Endometrial microvascular endothelial cells (primary cell): ENCODE data around the gene LIN9. TPM values are rescaled to one million over a fixed set of nuclear protein-coding genes. Genes with fewer than 3 reads are reported as not detected.
"Not testable (repeated sequence)": the region's sequence is repeated elsewhere in the genome, so short reads cannot be mapped to it uniquely, and the experiment has no call there.

Experiments used
- in situ Hi-C: cut with HindIII; loops from 2 replicates; pipeline ENCODE4 v1.10.0; 2017; ENCODE audit warnings: low sequenced_read_pairs, low pct_unique_long_range_greater_than_20kb; ENCODE audit errors: inconsistent ontology term
- total RNA-seq: library from RNA; depleted of rRNA; stranded (reverse); fragments of >200 nt; gene quantifications from one replicate; pipeline ENCODE4 v1.2.3, GENCODE V29; 2015; ENCODE audit errors: inconsistent ontology term

Gene LIN9, protein sequence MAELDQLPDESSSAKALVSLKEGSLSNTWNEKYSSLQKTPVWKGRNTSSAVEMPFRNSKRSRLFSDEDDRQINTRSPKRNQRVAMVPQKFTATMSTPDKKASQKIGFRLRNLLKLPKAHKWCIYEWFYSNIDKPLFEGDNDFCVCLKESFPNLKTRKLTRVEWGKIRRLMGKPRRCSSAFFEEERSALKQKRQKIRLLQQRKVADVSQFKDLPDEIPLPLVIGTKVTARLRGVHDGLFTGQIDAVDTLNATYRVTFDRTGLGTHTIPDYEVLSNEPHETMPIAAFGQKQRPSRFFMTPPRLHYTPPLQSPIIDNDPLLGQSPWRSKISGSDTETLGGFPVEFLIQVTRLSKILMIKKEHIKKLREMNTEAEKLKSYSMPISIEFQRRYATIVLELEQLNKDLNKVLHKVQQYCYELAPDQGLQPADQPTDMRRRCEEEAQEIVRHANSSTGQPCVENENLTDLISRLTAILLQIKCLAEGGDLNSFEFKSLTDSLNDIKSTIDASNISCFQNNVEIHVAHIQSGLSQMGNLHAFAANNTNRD
- total RNA-seq = 7.6 TPM

DNA sequence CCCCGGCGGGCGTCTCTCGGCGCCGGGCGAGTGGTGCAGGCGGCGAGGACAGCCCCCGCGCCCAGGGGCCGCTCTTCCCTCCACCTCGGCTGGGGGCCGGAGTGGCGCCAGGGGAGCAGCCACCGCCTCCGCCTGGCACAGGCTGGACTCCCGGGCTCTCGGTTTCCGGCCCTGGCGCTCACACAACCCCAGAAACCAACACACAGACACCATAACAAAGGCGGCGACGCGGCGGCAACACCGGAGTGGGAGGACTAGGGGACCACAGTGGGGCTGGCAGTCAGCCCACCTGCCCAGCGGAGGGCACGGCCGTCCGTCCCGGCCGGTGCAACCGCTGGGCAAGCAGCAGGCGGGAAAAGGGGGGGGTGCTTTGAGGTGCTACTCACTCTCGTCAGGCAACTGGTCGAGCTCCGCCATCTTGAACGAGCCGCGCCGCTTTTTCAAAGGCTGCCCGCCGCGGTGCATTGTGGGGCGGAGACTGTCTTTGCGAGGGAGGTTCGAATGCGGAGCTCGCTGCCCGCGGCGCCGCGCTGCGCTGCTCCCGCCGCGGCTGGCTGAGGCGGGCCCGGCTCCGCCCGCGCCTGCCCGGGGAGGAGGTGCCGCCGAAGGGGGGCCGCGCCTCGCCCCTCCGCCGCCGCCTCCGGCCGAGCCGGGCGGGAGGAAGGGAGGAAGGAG, at the start of gene LIN9:
LIN9 (minus strand) TSS at position 442 of the 675 bp plus-strand sequence; CDS start at position 417, 25 bp downstream.
- in situ Hi-C loops = no loop called here

DNA sequence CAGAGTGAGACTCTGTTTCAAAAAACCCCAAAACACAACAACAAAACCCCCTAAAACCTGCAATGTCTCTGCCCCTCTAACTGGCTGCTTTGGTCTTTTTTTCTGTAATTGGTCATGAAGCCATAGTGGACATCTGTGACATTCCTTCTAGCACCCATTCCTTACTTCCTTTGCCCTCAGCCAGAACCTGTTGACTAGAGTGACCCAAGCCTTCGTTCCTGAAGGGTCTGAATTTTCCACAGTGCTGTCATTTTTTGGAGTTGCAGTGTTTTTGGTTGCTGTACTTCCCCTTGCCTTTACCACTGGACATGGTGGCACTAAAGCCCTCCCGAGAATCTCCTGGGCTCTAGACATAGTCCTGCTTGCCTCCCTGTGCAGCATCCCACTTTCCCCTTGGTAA, 48.5 kb upstream of the LIN9 start:
- in situ Hi-C loops = no loop called here

DNA sequence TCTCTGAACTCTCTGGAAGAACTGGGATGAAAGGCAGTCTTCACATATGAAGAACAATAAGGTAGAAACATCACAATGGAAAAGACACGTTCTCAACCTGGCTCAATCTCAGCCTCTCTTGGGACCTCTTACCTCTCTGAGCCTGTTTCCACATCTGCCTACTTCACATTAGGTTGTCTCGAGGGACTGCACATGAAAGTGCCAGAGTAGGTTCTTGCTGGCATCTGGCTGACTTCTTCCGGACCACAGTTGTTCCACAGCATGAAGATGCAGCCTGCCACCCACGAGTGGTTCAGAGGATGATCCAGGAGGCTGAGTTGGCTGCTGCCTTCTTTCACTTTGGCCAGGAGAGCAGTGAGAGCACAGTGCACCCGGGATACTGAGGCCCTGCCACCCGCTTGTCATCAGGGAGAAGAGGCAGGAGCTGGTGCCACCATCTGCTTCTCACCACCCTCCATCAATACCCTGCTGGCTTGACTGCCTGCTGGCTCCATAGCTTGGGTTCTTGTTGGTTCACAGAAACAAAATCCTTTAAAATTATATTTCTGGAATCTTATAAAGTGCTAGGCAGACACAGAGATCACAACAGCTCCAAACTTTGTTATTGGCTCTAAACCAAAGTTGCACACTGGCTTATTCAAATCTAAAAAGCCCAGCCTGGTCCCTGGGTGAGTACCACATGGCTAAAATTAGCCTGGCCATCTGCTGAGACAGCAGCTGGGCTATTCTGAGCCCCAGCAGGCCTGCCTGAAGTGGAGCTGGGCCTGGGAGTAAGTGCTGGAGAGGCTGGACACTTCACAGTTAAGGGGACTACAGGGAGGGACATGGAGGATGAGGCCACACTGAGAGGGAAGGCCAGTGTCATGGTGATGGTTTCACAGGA, 46.9 kb upstream of the LIN9 start:
- in situ Hi-C loops = no loop called here

DNA sequence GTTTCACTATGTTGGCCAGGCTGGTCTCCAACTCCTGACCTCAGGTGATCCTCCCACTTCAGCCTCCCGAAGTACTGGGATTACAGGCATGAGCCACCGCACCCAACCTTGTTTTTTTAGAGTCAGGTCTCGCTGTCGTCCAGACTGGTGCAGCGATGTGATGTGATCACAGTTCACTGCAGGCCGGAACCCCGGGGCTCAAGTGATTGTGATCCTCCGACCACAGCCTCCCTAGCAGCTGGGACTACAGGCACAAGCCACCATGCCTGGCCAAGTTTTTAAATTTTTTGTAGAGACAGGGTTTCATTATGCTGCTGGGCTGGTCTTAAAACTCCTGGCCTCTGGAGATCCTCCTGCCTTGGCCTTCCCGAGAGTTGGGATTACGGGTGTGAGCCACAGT, 46.1 kb upstream of the LIN9 start:
- in situ Hi-C loops = no loop called here

DNA sequence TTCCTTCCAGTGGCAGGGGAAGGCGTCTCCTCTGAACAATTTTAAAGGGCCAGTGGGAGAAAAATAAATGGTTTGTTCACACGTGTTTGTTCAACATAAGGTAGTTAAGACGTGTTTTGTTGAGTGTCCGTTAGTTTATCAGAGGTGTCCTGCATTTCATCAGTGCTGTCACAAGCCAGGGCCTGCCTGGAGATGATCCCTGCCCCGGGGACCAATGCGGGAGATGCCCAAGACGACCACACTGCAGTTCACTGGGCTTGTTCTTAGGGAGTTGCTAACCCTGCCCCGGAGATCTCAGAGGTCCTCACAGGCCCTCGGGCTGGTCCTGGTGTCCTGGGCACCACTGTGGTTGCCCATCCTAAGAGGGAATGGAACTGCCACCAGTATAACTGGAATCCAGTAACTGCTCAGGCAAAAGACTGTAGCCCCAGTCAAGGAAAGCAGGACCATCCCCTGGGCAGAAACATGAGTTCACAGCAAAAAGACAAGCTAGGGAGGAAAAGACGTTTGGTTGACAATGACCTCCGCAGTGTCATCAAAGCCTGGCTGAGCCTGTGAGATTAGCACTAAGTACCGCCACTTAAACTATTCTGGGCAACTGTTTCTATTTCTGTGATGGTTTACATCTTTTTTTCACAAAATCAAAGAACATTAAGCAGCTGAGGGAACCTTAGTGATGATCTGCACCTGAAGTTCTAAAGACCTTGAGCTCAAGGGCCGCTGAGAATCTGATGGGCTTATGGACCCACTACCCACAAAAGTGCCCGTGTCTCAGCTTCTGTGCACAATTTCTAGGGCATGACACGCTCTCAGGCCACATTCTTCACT, 44.9 kb upstream of the LIN9 start:
- in situ Hi-C loops = no loop called here

DNA sequence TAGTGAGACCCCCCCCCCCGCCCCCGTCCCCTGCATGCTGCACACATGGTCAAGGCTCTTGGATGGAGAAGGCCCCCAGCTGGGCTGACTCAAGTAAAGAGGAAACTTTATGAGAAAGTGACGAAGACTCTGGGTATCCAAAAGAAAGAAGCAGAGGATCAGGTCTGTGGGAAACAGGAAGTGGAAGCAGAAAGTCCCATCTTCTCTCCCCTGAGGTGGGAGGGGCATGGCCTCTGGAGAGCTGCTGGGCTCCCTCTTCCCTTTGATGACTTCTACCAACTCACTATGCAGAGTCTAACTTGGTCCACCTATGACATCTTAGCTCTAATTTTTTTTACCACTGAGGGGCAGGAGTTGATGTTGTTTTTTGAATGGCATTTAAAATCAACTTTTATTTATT, 42.7 kb upstream of the LIN9 start:
- in situ Hi-C loops = no loop called here

DNA sequence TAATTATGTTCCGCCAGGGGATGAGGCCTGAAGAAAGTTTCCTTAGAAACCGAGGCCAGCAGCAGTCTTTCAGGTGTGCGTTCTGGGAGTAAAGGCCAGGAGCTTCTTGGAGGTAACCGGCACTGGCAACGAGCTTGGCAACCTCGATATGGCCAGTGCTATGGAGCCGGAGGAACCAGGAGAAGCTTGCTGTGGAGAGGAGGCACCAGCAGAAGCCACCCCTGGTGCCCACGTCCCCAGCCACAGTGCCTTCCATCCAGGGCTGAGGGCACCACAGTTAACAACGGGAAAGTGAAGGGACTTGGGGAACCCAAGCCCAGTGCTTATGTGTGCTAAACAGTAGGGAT, 41.5 kb upstream of the LIN9 start:
- in situ Hi-C loops = no loop called here

DNA sequence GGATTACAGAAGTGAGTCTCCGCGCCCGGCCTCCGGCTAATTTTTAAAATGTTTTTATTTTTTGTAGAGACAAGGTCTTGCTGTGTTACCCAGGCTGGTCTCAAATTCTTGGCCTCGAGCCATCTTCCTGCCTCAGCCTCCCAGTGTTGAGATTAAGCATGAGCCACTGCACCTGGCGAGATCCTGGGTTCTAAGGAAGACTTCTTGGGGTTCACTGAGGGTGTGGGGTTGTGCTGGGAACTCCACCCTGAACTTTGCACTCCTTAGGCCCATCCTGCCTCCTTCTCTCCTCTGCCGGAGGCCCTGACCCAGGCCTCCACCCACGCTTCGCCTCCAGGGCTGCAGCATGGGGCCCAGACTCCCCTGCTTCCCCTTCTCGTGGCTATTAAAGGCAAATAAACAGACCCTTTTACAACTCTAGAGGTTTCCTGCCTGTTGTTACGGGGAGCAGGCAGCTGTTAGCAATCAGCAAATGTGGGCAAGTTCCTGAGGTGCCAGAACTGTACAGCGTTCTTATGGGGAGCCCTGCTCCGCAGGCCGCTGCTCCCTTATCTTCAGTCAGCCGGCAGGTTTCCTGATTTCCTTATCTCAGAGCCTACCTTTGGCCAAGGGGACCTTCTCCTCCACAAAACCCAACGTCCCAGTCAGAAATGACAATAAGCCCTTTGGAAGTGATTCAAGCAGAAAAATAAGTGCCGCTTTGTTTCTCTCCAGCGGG, 41.0 kb upstream of the LIN9 start:
- in situ Hi-C loops = no loop called here

DNA sequence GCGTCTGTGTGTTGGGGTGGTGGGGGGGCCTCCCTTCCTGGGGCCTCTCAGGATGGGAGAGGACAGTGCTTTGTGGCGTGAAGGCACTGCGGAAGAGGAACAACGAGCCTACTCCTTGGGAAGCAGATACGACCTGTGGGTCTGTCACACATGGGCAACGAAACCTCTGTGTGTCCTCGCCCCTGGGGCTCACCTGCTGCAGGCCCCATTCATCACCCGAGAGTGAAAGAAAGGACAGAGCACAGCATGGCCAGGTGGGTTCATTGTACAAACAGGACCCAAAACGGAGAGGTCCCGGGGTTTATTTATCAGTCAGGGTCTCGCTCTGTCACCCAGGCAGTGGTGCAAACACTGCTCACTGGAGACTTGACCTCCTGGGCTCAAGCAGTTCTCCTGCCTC, 40.1 kb upstream of the LIN9 start:
- in situ Hi-C loops = no loop called here

DNA sequence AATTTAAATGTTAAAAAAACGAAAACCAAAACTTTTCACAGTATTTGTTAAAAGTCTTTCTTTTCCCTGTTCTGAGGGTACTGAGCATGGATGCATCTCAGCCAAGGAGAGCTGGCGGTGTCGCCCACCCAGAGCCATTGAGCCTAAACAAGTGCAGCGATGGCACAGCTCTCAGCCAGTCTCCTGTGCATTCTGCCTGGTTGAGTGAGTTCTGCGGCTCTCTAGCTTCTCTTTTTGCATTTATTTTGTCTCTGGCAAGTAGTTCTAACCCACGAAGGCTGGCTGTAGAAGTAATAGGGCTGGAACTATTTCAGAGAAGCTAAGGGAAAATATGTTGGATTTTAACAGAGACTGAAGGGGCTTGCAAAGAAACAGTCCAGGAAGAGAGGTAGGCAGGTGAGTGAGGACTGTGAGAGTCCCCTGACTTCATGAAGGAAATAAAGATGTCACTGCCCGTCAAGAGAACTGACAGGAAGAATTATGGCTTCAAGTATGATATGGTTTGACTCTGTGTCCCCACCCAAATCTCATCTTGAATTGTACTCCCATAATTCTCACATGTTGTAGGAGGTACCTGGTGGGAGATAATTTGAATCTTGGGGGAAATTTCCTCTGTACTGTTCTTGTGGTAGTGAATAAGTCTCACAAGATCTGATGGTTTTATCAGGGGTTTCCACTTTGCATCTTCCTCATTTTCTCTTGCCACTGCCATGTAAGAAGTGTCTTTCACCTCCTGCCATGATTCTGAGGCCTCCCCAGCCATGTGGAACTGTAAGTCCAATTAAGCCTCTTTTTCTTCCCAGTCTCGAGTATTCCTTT, 35.7 kb upstream of the LIN9 start:
- in situ Hi-C loops = no loop called here

DNA sequence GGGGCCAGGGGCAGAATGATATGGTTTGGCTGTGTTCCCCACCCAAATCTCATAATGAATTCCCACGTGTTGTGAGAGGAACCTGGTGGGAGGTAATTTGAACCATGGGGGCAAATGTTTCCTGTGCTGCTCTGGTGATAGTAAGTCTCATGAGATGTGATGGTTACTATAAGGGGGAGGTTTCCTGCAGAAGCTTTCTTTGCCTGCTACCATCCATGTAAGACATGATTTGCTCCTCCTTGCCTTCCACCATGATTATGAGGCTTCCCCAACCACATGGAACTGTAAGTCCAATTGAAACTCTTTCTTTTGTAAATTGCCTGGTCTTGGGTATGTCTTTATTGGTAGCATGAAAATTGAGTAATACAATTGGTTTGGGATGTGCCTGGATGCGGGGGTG, 33.7 kb upstream of the LIN9 start:
- in situ Hi-C loops = no loop called here

DNA sequence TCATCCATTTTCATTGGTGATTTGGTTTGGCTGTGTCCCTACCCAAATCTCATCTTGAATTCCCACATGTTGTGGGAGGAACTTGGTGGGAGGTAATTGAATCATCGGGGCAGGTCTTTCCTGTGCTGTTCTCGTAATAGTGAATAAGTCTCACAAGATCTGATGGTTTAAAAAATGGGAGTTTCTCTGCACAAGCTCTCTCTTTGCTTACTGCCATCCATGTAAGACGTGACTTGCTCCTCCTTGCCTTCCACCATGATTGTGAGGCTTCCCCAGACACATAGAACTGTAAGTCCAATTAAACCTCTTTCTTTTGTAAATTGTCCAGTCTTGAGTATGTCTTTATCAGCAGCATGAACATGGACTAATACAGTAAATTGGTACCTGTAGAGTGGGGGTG, 31.1 kb upstream of the LIN9 start:
- in situ Hi-C loops = not testable (repeated sequence)

DNA sequence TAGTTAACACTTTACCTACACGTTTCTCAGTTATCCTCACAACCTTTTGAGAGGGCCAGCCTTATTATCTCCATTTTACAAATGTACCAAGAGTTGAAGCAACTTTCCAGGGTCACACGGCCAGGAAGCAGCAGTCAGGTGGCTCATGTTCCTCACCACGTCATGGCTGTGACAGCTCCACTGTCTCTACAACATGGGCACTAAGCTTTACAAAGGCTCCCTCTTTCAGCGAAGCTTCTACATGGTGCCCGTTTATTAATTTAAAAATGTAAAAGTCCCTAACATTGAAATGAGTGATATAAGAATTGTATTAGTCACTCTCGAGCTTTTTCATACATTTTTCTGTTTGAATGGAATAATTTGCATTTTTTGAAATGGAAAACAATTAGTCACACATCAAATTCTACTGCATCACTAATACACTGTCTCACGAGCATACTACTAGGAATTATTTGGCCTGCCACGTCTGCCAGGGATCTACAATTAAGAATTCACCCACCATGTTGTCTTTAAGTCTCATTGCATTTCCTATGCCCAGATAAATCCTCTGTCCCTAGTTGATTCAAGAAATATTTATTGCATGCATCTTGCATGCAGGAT, 28.4 kb upstream of the LIN9 start:
- in situ Hi-C loops = no loop called here

DNA sequence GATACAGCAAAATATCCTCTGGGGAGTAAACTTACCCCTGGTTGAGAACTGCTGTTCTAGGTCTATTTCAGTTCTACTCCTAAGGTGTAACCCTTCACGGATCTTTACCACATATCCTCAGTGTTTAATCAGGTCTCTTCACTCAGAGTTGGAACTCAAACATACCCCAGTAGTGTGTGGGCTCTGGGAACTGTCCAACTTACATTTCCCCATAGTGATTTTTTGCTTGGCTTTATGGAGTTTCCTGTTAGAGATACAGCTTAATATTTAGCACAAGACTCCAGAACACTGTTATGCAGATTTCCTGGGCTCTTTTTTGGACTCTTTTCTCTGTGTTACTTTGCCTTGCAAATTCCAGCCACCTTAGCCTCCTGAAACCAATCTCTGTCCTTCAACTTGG, 26.7 kb upstream of the LIN9 start:
- in situ Hi-C loops = no loop called here

DNA sequence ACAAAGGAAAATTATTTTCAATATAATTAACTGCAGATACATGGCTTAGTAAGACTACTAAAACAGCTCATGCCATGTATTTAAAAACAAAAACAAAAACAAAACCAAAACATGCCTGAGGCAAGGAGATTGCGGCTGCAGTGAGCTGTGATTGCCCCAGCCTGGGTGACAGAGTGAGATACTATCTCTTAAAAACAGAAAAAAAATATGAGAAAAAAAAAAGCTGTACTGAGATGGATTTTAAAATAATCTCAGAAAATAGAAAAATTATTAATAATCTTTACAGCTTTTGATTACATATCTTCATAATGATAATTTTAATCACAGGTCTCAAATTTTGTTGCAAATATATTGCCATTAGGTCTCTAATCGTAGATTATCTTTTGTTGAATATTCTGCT, 24.0 kb upstream of the LIN9 start:
- in situ Hi-C loops = no loop called here

DNA sequence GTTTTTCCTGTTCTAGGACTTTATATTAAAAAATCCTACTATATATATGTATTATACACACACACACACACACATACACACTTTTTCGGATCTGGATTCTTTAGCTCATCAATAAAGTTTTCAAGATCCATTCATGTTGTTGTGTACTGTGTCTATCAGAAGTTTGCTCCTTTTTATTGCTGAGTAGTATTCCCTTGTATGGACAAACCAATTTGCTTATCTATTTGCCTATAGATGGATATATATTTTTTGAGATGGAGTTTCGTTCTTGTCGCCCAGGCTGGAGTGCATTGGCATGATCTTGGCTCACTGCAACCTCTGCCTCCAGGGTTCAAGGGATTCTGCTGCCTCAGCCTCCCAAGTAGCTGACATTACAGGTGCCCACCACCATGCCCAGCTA, 20.3 kb upstream of the LIN9 start:
- in situ Hi-C loops = no loop called here

DNA sequence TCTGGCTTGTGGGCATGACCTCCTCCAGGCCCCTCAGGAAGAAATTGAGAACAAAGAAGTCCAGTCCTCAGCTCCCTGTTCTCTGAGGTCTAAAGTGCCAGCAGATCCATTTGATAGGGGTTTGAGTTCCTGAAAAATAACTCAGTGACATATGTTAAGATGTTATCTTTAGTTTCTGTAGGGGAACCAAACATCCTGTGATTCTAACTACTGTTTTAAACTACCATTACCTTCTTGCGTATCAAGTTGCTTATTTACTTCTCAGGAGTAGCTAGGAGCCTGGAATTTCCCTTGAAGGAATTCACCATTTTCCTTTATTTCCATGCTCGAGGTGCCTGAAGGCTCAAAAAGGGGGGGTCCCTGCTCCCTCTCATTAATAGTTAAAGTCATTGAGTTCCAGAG, 18.8 kb upstream of the LIN9 start:
- in situ Hi-C loops = no loop called here
